Suprapubic skin (tissue), 4 donors: ENCODE measurements around the gene MARF1. TPM values are rescaled to one million over a fixed set of nuclear protein-coding genes. Genes with fewer than 3 reads are reported as not detected.

ENCODE experiments used
- DNase-seq, 2 donors: peaks; one replicate each; pipeline ENCODE4 v3.0.0-alpha.2; 2019; ENCODE audit warnings: low spot score in 2 of 2
- H3K27ac ChIP-seq: fragments of 200-600 bp; sonication (generic); one replicate; pipeline ENCODE4 v1.5.1; 2019
- H3K27me3 ChIP-seq: fragments of 200-600 bp; sonication (generic); one replicate; pipeline ENCODE4 v1.5.1; 2019
- H3K36me3 ChIP-seq: fragments of 200-600 bp; sonication (generic); one replicate; pipeline ENCODE4 v1.5.1; 2019
- H3K4me1 ChIP-seq: fragments of 200-600 bp; sonication (generic); one replicate; pipeline ENCODE4 v1.5.1; 2019
- H3K4me3 ChIP-seq: fragments of 200-600 bp; sonication (generic); one replicate; pipeline ENCODE4 v1.5.1; 2019; ENCODE audit warnings: mild to moderate bottlenecking
- H3K9me3 ChIP-seq: fragments of 200-600 bp; sonication (generic); one replicate; pipeline ENCODE4 v1.5.1; 2019
- EP300 ChIP-seq: sonication (generic); formaldehyde crosslinking; IDR thresholded peaks from one replicate; pipeline ENCODE4 v1.6.1; 2017; ENCODE audit warnings: antibody characterized with exemption
- POLR2A ChIP-seq, 2 donors: fragments of 450-650 bp; IDR thresholded peaks; one replicate each; pipeline ENCODE4 v1.6.1; 2017; ENCODE audit warnings: antibody characterized with exemption in 2 of 2, mild to moderate bottlenecking in 2 of 2, moderate library complexity in 2 of 2
- POLR2AphosphoS5 ChIP-seq, 3 donors: sonication (generic); formaldehyde crosslinking; IDR thresholded peaks; one replicate each; pipeline ENCODE4 v1.6.1; 2017; ENCODE audit warnings: antibody characterized with exemption in 3 of 3
- WGBS: methylation state at CpG from one replicate; pipeline ENCODE4 v1.1.5; 2018; 5-methylcytosine and 5-hydroxymethylcytosine counted together
- total RNA-seq, 4 donors: library from RNA; depleted of rRNA; stranded (reverse); fragments of >200 nt; gene quantifications; one replicate each; pipeline ENCODE4 v1.1.0, GENCODE V29; 2016
- TF ChIP-seq, protein P1 (sequence below), 2 donors: fragments of 200-600 bp in 1 of 2; fragments of 450-650 bp in 1 of 2; sonication (generic) in 1 of 2; IDR thresholded peaks; one replicate each; pipeline ENCODE4 v1.5.1; 2016 to 2019; ENCODE audit warnings: antibody characterized with exemption in 2 of 2, mild to moderate bottlenecking in 1 of 2, moderate library complexity in 1 of 2

Gene MARF1
- total RNA-seq, 4 donors from 2014 or later, result 36.2 to 117 (median 44.2) TPM

DNA sequence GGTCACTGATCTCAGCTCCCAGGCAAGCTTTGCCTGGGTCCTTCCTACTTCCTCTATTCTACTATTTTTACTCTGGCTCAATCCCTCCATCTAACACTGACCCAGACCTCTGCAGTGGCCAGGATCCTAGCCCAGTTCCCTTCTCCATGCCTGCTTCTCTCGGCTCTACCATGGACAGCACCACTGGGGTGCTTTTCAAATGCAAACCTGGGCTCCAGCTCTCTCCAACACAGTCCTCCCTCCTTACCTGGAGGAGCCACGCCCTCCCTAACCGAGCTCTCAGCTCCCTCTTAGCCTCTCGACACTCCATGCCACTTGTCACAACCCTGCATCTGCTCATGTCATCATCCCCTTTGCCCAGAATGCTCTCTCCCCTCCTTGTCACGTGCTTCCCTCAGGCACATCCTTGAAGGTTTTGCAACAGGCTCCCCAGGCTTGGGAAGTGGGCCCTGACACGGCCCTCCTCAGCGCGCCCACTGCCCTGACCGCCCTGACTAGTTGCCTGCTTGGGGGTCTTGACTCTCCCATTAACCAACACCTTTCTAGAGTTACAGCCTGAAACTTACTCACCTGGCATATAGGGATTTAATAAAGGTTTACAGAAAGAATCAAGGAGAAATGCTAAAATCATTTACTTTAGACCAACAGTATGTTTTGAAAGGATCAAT lies 41.6 kb downstream of the MARF1 start:
- Histone ChIP-seq H3K4me3 (no peak overlapping the region), H3K27ac (no peak overlapping the region), H3K27me3 (no peaks in the 10 kb centered on the region), H3K9me3 (no peaks in the 10 kb centered on the region), H3K4me1 (peaks cover 6% of the 10 kb centered on the region), H3K36me3 (peaks cover 91% of the 10 kb centered on the region)
- TF ChIP-seq POLR2AphosphoS5 (IDR thresholded peaks at IDR 0.05), result no peak
- no peak for TF ChIP-seq EP300
- TF ChIP-seq, protein P1, sequence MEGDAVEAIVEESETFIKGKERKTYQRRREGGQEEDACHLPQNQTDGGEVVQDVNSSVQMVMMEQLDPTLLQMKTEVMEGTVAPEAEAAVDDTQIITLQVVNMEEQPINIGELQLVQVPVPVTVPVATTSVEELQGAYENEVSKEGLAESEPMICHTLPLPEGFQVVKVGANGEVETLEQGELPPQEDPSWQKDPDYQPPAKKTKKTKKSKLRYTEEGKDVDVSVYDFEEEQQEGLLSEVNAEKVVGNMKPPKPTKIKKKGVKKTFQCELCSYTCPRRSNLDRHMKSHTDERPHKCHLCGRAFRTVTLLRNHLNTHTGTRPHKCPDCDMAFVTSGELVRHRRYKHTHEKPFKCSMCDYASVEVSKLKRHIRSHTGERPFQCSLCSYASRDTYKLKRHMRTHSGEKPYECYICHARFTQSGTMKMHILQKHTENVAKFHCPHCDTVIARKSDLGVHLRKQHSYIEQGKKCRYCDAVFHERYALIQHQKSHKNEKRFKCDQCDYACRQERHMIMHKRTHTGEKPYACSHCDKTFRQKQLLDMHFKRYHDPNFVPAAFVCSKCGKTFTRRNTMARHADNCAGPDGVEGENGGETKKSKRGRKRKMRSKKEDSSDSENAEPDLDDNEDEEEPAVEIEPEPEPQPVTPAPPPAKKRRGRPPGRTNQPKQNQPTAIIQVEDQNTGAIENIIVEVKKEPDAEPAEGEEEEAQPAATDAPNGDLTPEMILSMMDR (IDR thresholded peaks at IDR 0.05), result no peak
- 87% methylated on average over 9 of the region's 9 CpGs for WGBS
- DNase-seq, result no peak

DNA sequence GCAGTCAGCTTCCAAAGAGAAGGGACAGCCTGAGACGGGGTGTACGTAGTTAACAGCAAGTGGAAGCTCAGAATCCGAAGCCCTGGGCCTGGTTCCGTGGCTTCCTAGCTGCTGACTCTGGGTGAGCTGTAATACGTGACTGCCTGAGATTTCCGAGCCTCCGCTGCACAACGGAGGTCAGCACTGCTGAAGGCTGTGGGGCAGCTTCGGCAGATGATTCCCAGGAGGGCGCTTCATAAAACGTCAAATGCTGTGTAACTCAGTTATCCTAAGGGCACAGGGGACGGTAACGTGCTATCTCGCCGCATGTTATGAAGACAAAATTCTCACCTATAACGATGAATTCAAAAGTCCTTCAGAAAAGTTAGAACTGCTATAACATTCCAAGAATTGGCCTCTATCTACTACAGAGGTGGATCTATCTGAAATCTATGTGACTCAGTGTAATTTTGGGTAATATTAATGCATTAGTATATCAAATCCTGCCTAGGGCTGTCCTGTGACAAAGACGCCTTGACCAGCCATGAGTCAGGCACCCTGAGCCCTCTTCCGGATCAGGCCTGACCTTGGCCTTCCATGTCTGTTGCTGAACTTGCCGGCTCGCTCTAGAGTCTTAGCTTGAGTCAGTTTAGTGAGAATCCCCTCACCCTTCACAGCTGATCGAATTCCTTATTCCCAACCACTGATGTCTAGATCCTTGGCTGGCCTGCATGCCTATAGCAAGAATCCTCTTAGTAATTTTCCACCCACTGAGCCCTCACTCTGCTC lies 43.5 kb downstream of the MARF1 start:
- Histone ChIP-seq H3K9me3 (no peaks in the 10 kb centered on the region), H3K27me3 (no peaks in the 10 kb centered on the region), H3K36me3 (peaks cover 95% of the 10 kb centered on the region), H3K4me1 (no peaks in the 10 kb centered on the region), H3K4me3 (no peak overlapping the region), H3K27ac (no peak overlapping the region)
- WGBS, result 88% methylated on average over 18 of the region's 21 CpGs
- TF ChIP-seq EP300 (no peak), POLR2A (IDR thresholded peaks at IDR 0.05) (no peak), POLR2AphosphoS5 (IDR thresholded peaks at IDR 0.05) (no peak)
- TF ChIP-seq, protein P1 (IDR thresholded peaks at IDR 0.05), result no peak
- no peak for DNase-seq

DNA sequence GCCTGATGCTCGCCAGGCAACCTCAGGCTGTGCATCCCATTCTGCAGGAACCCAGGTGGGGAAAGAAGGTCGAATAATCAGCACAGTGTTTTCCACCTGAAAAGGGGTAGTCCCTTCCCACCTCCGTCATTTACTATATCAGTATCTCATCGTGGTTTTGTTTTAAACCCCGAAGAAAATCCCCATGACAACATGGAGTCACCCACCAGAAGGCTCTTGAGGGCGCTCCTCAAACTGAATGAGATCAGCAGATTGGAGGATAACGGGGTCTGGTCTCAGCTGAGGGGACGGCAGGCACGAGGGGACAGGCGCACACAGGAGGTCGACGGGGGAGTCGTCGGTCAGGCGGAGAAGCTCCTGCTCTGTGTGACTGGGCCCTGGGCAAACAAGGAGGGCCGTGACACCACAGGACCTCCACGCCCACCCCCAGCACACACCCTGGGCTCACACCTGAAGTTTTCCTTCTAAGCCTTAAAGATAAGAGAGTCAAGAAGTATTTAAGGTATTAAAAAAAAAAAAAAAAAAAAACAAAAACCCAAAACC lies 44.2 kb downstream of the MARF1 start:
- Histone ChIP-seq H3K36me3 (peaks cover 92% of the 10 kb centered on the region), H3K4me1 (no peaks in the 10 kb centered on the region), H3K27me3 (no peaks in the 10 kb centered on the region), H3K27ac (no peak overlapping the region), H3K4me3 (no peak overlapping the region), H3K9me3 (no peaks in the 10 kb centered on the region)
- WGBS, result 93% methylated on average over 14 of the region's 17 CpGs
- TF ChIP-seq, protein P1 (IDR thresholded peaks at IDR 0.05), result no peak
- TF ChIP-seq EP300, result no peak
- TF ChIP-seq POLR2A (IDR thresholded peaks at IDR 0.05), result no peak
- TF ChIP-seq POLR2AphosphoS5 (IDR thresholded peaks at IDR 0.05), result no peak
- no peak for DNase-seq

DNA sequence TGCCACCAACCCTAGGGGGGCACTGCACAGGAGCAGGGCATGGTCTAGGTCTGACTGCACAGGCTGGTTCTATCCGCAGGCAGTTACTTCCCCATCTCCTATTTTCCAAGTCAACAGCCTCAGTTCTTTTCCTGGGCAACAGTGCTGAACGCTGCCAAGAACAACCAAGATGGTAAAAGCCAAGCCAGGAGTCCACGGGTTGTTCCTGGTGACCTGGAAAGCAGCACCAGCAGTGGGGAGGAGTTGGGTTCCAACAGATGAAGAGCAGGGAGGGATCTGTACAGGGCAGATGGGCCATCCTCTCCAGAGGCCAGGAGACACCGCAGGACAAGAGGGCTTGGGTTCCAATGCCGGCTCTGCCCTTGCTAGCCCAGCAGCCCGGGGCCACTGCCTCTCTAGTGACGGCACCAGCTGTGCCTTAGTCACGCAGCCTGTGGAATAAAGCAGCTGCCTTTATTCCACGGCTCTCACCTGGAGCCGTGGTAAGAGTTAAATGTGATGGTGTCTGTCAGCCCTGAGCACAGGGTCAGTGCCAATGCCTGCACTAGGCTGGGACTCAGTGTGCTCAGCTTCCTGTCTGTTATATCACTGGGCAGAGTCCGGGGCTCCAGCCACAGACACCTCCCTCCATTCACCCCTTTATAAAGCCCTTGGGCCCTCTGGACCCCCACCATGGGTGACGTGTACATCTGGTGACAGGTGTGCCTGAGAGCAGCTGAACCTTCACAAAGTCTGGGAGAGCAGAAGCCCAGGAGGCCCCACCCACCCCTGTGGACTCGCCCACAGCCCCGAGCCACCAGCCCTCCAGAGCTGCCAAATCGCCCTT lies 44.9 kb downstream of the MARF1 start:
- 86% methylated on average over 11 of the region's 15 CpGs for WGBS
- H3K4me3 ChIP-seq, result no peak overlapping the region
- peaks cover 4% of the 10 kb centered on the region for H3K4me1 ChIP-seq
- H3K36me3 ChIP-seq, result peaks cover 85% of the 10 kb centered on the region
- H3K27ac ChIP-seq, result no peak overlapping the region
- TF ChIP-seq, protein P1 (IDR thresholded peaks at IDR 0.05), result no peak
- TF ChIP-seq EP300 (no peak), POLR2A (IDR thresholded peaks at IDR 0.05) (no peak), POLR2AphosphoS5 (IDR thresholded peaks at IDR 0.05) (no peak)
- no peak for DNase-seq
- H3K27me3 ChIP-seq, result no peaks in the 10 kb centered on the region
- no peaks in the 10 kb centered on the region for H3K9me3 ChIP-seq
